ENCODE results near the gene ALDH1A3.

- no peak for TF ChIP-seq CTCF (IDR thresholded peaks at IDR 0.05)
- no peak for TF ChIP-seq POLR2AphosphoS5 (IDR thresholded peaks at IDR 0.05)
- TF ChIP-seq POLR2A (IDR thresholded peaks at IDR 0.05) = no peak
Observed at GRCh38 chr15:100833417-100834389, 45.9 kb upstream of the ALDH1A3 start.
